Measurements from ENCODE around the gene RNF220. TPM values are rescaled to one million over a fixed set of nuclear protein-coding genes. Genes with fewer than 3 reads are reported as not detected.

RNF220 gene
- polyA plus RNA-seq, 1 donor from 2014 or later: 101 TPM

DNA sequence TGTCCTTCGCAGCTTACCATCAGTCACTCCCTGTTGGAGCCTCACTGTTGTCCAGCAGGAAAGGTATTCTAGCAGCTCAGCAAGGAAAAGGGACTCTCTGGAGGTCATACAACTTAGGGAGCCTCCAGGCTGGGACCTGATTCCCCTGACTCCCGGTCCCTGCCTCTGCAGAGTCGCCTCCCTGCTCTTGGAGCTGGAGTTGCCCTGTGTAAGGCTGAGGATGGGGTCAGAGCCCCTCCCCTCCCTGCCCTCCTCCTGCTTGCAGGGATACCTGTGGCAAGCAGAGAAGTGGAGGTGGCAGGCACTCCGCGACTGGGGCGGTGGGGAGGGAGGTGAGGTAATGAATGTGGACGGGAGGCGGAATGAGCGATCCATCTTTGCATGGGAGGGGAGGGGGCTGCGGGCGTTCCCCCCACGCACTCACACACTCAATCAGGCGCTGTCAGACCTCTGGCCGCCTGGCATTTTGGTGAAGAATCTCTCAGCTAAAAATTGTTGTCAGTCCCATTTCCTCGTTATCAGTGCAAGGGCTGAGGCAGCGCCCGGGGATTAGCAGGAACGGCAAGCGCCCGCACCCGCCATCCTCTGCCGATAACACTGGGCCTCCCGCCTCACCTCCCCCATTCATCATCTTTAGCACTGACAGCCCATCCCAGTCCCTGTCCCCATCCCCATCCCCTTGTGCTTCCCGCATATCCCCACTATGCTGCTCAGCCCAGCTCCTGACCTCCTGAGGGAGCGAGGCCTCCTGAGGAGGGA is 204.9 kb downstream of the RNF220 start:
- Mint-ChIP-seq H3K27me3 (peaks cover 4% of the 10 kb centered on the region), H3K4me3 (no peak overlapping the region), H3K9me3 (no peaks in the 10 kb centered on the region), H3K36me3 (no peaks in the 10 kb centered on the region), H3K4me1 (peaks cover 0 to 4% (median 0%) of the 10 kb centered on the region in 3 donors), H3K27ac (no peak overlapping the region)

DNA sequence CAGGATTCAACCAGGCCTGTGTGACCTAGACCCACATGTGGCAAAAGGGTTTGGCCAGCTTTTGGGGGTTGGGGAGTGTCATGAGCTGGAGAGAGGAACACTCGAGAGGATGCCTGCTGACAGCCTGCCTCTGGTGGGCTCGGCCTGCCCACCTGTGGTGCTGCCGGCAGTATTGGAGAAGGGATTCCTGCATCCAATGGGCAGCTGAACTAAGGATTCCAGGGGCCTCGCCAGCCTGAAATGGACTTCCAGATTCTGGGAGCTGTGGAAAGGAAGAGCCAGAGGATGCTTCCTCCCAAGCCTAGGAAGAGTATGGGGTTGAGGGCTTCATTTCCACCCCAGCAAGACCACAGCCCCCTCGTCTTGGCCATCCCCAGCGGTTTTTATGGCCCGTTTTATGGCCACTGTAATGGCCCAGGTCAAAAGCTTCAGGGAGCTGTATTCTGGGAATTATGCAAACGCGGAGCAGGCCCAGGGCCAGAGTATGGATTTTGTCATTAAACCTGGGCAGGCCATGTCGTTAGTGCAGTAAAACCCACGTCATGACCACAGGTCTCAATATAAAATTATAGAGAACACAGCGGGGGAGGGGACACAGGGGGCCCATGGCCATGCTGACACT is 205.6 kb downstream of the RNF220 start:
- no peaks in the 10 kb centered on the region for H3K36me3 Mint-ChIP-seq
- H3K4me3 Mint-ChIP-seq: no peak overlapping the region
- H3K27ac Mint-ChIP-seq: no peak overlapping the region
- H3K27me3 Mint-ChIP-seq: peaks cover 4% of the 10 kb centered on the region
- no peaks in the 10 kb centered on the region for H3K9me3 Mint-ChIP-seq
- peaks cover 0 to 4% (median 0%) of the 10 kb centered on the region in 3 donors for H3K4me1 Mint-ChIP-seq

DNA sequence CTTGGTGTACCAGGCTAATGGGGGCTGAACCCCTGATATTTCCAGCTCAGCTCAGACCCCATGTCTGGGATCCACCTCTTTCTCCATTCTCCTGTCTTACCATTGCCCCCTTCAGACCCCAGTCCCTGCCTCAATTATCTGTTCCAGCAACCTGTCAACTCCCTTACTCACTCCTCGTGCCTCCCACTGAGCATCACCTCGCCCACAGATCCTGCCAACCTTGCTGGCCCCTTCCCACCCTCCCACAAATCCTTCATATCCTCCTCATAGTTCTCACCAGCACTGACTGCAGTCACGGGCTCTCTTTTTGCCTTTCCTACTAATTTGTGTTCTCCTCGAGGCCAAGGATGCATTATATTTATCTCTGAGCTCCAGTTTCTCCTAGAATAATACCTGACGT is 206.4 kb downstream of the RNF220 start:
- H3K4me3 Mint-ChIP-seq: no peak overlapping the region
- H3K27me3 Mint-ChIP-seq: peaks cover 4% of the 10 kb centered on the region
- H3K27ac Mint-ChIP-seq: no peak overlapping the region
- no peaks in the 10 kb centered on the region for H3K9me3 Mint-ChIP-seq
- H3K4me1 Mint-ChIP-seq: peaks cover 0 to 4% (median 0%) of the 10 kb centered on the region in 3 donors
- no peaks in the 10 kb centered on the region for H3K36me3 Mint-ChIP-seq

DNA sequence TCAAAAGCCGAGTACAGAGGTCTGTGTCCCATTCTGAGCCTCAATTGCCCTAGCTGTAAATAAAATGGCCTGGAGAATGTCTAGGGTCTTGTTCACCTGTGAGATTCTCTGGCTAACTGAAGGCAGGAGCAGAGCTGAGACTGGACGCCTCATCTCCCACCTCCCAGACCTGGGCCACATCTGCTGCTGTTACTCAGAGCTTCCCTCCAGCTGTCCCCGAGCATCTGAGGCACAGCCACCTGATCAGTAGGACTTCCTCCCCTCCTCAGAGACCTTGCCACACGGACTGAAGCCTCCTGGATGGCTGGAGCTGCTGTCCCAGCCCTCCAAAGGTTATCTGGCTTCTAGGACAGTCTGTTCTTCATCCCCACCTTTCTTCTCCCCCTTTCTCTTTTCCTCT is 206.8 kb downstream of the RNF220 start:
- Mint-ChIP-seq H3K4me3 (no peak overlapping the region), H3K27ac (peak overlapping the region in 1 of 3 donors; percentile 63), H3K4me1 (peaks cover 0 to 4% (median 0%) of the 10 kb centered on the region in 3 donors), H3K36me3 (no peaks in the 10 kb centered on the region), H3K27me3 (peaks cover 4% of the 10 kb centered on the region), H3K9me3 (no peaks in the 10 kb centered on the region)

DNA sequence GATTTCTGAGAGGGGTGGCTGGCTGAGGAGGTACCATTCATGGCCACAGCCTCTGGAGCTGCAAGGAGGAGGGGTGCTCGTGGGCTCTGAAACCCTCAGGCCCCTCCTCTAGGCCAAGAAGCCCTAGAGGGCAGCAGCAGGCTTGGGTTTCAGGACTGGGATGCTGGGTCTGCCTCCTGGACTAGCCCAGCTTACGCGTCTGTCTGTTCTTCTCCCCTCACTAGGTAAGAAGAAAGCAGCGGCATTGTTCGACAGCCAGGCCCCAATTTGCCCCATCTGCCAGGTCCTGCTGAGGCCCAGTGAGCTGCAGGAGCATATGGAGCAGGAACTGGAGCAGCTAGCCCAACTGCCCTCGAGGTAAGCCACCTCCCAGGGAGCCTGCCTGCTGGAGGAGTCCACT is 208.9 kb downstream of the RNF220 start:
- Mint-ChIP-seq H3K27me3 (no peaks in the 10 kb centered on the region), H3K36me3 (no peaks in the 10 kb centered on the region), H3K4me1 (peaks cover 0 to 4% (median 0%) of the 10 kb centered on the region in 3 donors), H3K9me3 (no peaks in the 10 kb centered on the region), H3K4me3 (no peak overlapping the region), H3K27ac (no peak overlapping the region)

DNA sequence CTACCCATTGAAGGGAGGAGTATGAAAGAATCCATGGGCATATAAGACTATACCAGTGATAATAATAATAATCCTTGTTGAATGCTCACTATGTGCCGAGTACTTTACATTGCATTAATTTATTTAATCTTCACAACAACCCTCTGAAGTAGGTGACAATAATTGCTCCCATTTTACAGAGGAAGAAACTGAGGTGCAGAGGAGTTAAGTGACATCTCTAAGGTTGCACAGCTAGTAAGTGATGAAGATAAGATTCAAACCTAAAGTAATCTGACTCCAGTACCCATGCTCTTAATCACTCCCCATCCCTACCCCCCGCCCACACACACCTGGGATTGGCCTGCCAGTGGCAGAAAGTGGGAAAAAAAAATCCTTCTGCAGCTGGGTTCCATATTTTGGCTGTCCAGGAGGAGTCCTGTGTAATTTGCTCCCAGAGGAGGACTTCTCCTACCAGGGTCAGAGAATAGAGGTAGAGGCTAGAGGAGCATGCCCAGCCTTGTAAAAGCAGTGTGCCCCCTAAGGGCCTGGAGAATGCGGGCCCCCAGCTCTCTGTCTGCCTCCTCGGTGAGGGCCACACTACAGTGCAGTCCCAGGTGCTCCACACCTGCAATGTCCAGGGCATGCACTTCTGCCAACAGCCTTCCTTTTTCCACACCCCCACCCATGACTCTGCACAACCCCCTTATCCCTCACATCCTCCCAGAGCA is 211.4 kb downstream of the RNF220 start:
- Mint-ChIP-seq H3K4me1 (peaks cover 0 to 2% (median 0%) of the 10 kb centered on the region in 3 donors), H3K27ac (peak overlapping the region in 1 of 3 donors; percentile 76)

DNA sequence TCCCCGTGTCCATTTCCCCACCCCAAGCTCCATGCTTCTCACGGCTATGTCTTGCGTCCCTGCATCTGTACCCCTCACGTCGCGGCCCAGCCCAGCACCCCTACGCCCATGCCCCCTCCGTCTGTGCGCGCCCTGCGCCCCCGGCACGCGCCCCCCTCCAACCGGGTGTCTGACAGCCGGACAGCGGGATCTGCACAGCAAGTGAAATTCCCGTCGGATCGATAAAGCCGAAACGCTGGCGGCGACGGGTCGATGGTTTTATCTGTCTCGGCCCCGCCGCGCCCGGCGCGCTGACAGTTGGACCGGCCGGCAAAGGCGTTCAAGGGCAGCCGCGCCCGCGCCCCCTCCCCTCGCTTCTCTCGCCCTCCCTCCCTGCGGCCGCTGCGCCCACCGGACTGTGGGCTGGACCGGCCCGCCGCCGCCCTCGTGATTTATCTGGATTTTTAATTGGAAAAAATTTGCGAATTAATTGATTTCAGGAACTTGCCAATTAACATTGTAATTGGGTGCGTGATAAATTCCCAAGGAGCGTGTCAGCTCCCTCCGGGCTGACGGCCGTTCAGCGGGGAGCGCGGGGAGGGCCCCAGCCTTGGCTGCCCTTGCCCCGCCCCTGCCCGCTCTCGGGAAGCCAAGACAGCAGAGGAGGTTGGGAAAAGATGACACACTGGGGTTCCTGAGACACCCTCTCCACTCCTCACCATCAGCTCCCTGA is 212.1 kb downstream of the RNF220 start:
- Mint-ChIP-seq H3K4me1 (peaks cover 0 to under 1% (median 0%) of the 10 kb centered on the region in 3 donors), H3K27me3 (no peaks in the 10 kb centered on the region), H3K27ac (peak overlapping the region in 1 of 3 donors; percentile 76), H3K9me3 (no peaks in the 10 kb centered on the region), H3K36me3 (no peaks in the 10 kb centered on the region), H3K4me3 (no peak overlapping the region)

More for the DNA sequence above, 211.4 kb downstream of the RNF220 start:
- no peaks in the 10 kb centered on the region for H3K27me3 Mint-ChIP-seq
- no peaks in the 10 kb centered on the region for H3K9me3 Mint-ChIP-seq
- no peak overlapping the region for H3K4me3 Mint-ChIP-seq
- H3K36me3 Mint-ChIP-seq: no peaks in the 10 kb centered on the region

DNA sequence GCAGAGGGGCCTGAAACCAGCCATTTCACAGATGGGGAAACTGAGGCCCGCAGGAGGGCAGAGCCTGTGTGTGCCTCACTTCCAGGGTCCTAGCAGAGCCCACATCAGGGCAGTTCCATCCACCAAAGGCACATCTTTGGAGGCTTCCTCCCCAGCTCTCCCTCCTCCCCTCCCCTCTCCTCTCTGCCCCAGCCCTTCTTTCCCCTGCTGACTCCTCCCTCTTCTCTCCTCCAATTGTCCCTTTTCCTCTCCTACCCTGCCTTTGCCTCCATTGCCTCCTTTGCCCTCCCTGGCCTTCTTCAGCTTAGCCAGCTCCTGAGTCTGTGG is 212.6 kb downstream of the RNF220 start:
- H3K4me3 Mint-ChIP-seq: no peak overlapping the region
- no peaks in the 10 kb centered on the region for H3K36me3 Mint-ChIP-seq
- H3K4me1 Mint-ChIP-seq: no peaks in the 10 kb centered on the region
- H3K9me3 Mint-ChIP-seq: no peaks in the 10 kb centered on the region
- H3K27me3 Mint-ChIP-seq: no peaks in the 10 kb centered on the region
- H3K27ac Mint-ChIP-seq: no peak overlapping the region

DNA sequence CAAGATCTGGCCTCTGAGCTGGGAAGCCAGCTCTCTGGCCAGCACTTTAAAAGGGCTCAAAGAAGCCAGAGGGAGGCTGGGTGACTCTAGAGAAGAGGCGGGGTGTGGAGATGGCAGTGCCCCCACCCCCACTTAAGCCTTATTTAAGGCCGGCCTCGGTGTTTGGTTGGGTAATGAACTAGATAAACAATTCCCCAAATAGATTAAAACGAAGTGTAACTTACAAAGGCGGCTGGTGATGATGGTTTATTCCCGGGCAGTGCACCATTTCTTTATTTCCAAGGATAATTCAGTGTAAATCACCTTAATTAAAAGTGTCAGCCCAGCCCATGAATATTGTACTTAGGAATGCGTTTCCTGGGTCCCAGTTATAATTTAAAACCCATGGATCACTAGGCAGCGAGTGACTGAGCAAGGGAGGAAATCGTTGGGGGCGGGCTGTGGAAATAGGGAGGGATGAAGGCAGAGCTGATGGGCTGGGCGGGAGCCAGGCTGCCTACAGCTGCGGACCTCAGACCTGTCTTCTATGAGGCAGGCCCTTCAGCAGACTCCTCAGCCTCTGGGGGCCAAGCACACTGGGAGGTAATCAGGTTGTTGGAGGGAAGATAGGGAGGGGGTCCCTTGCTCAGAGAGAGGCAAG is 214.3 kb downstream of the RNF220 start:
- H3K27me3 Mint-ChIP-seq: no peaks in the 10 kb centered on the region
- no peaks in the 10 kb centered on the region for H3K4me1 Mint-ChIP-seq
- no peak overlapping the region for H3K27ac Mint-ChIP-seq
- no peaks in the 10 kb centered on the region for H3K9me3 Mint-ChIP-seq
- H3K4me3 Mint-ChIP-seq: no peak overlapping the region
- H3K36me3 Mint-ChIP-seq: no peaks in the 10 kb centered on the region

DNA sequence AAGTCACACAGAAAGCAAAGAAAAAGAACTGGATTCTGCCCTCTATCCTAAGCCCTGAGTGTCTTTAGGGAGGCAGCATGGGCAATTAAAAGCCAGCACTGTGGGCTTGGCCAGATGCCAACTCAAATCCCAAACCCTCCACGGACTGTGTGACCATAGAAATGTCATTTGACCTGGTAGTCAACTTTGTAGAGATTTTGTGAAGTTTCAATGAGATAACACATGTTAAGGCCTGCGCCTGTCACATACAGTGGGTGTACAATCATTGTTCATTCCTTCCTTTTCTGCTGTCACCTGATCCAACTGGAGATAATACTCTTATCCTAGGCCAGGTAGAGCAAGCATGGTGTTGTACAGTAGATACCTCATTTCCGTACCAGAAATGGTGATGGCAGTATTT is 215.0 kb downstream of the RNF220 start:
- Mint-ChIP-seq H3K4me3 (no peak overlapping the region), H3K27me3 (no peaks in the 10 kb centered on the region), H3K27ac (no peak overlapping the region), H3K9me3 (no peaks in the 10 kb centered on the region), H3K4me1 (no peaks in the 10 kb centered on the region), H3K36me3 (no peaks in the 10 kb centered on the region)

DNA sequence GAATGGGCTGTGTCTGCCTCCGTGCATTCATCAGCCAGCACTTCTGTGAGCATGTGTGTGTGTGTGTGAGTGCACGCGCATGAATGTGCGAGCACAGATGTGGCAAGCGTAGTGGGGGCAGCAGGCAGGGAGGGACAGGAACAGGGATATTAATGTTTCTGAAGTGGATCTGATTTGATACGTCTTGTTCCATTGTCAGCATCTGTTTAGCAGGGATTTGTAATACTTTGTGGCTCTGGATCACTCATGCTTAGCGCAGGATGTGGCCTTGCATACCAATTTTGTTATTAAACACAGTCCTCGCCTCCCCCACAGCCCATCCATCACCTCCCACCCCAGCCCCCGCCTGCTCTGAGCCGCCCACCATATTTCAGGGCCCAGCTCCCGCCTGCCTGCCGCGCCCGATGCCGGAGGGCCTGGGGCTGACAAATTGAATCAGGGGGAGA is 216.8 kb downstream of the RNF220 start:
- H3K27ac Mint-ChIP-seq: no peak overlapping the region
- H3K27me3 Mint-ChIP-seq: no peaks in the 10 kb centered on the region
- no peaks in the 10 kb centered on the region for H3K36me3 Mint-ChIP-seq
- H3K9me3 Mint-ChIP-seq: no peaks in the 10 kb centered on the region
- H3K4me1 Mint-ChIP-seq: no peaks in the 10 kb centered on the region
- H3K4me3 Mint-ChIP-seq: no peak overlapping the region

DNA sequence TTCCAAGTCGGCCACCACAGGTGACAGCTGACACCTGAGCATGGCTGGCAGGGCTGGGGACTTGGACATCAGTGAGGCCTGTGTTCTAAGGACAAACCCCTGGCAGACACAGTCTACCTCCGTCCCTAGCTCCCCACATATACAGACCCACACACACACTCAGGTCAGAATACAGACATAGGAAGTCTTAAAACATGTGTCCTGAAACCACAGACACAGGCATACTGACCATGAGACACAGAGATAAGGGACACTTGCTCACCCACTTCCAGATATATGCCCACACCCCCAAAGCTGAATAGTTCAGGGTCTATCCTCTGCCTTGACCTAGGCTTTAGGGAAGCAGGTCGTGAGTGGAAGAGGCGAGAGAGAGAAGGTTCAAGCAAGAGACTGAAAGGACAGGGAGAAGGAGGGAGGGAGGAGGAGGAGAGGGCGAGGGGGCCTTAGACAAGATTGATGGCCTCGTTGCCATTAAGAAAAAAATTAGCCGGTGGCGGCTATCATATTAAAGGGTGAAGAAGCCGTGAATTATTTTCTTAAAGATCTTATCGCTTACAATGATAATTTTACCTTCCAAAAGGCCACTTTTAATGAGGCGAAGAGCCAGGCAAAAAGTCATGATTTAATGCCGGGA is 219.3 kb downstream of the RNF220 start:
- Mint-ChIP-seq H3K4me3 (no peak overlapping the region), H3K27ac (no peak overlapping the region), H3K36me3 (peaks cover 1% of the 10 kb centered on the region), H3K27me3 (no peaks in the 10 kb centered on the region), H3K9me3 (no peaks in the 10 kb centered on the region), H3K4me1 (no peaks in the 10 kb centered on the region)

DNA sequence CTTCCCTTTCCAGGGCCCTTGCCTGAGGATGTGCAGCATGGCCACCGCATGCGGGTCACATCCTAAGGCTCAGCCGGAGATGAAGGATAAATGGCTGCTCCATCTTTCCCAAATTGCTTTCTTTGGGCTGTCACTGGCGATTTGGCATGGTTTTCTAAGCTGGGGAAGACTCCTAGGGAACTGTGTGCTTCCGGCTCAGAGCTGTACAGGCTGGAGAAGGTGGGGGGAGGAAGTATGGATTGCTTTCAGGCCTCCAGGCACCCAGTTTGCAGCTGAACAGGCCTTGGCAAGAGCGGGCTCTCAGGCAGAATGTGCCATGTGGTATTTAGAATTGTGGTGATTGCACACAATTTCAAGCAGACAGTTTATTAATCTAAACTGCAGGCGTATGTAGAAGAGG is 220.3 kb downstream of the RNF220 start:
- peaks cover 1% of the 10 kb centered on the region for H3K36me3 Mint-ChIP-seq
- H3K27me3 Mint-ChIP-seq: no peaks in the 10 kb centered on the region
- H3K4me1 Mint-ChIP-seq: peaks cover 0 to 1% (median under 1%) of the 10 kb centered on the region in 3 donors
- H3K9me3 Mint-ChIP-seq: no peaks in the 10 kb centered on the region
- no peak overlapping the region for H3K27ac Mint-ChIP-seq
- no peak overlapping the region for H3K4me3 Mint-ChIP-seq

Measured in IgD-negative memory B cell (primary cell).